ENCODE measurements around the gene STX1B. TPM values are rescaled to one million over a fixed set of nuclear protein-coding genes. Genes with fewer than 3 reads are reported as not detected.
"Not testable (repeated sequence)": the region's sequence is repeated elsewhere in the genome, so short reads cannot be mapped to it uniquely, and the experiment has no call there.

STX1B gene
- total RNA-seq, 1 donor: 0.63 TPM

- peak overlapping the region; percentile 69 for H3K4me3 ChIP-seq (ENCODE audit: low read length)
- H3K9me3 ChIP-seq (ENCODE audit: low read depth, low read length): no peaks in the 10 kb centered on the region
- H3K27me3 ChIP-seq (ENCODE audit: insufficient read depth, low read length): no peaks in the 10 kb centered on the region
- H3K4me1 ChIP-seq (ENCODE audit: insufficient read depth, low read length): peaks cover 27% of the 10 kb centered on the region
Measured at GRCh38 chr16:30947859-30948666, 62.4 kb downstream of the STX1B start.

- Histone ChIP-seq H3K27me3 (ENCODE audit: insufficient read depth, low read length) (no peaks in the 10 kb centered on the region), H3K9me3 (ENCODE audit: low read depth, low read length) (no peaks in the 10 kb centered on the region), H3K4me3 (ENCODE audit: low read length) (no peak overlapping the region), H3K4me1 (ENCODE audit: insufficient read depth, low read length) (peaks cover 32% of the 10 kb centered on the region)
Measured at GRCh38 chr16:30947541-30947858, 62.9 kb downstream of the STX1B start.

GRCh38 chr16:30946671-30947540 lies 63.5 kb downstream of the STX1B start:
- no peaks in the 10 kb centered on the region for H3K9me3 ChIP-seq (ENCODE audit: low read depth, low read length)
- no peak overlapping the region for H3K4me3 ChIP-seq (ENCODE audit: low read length)
- H3K4me1 ChIP-seq (ENCODE audit: insufficient read depth, low read length): peaks cover 38% of the 10 kb centered on the region
- H3K27me3 ChIP-seq (ENCODE audit: insufficient read depth, low read length): no peaks in the 10 kb centered on the region

- Histone ChIP-seq H3K4me3 (ENCODE audit: low read length) (no peak overlapping the region), H3K9me3 (ENCODE audit: low read depth, low read length) (no peaks in the 10 kb centered on the region)
Measured at GRCh38 chr16:30944352-30944751, 66.1 kb downstream of the STX1B start.

GRCh38 chr16:30942426-30942806 lies 68.0 kb downstream of the STX1B start:
- Histone ChIP-seq H3K4me3 (ENCODE audit: low read length) (no peak overlapping the region), H3K4me1 (ENCODE audit: insufficient read depth, low read length) (peaks cover 21% of the 10 kb centered on the region), H3K27me3 (ENCODE audit: insufficient read depth, low read length) (no peaks in the 10 kb centered on the region), H3K9me3 (ENCODE audit: low read depth, low read length) (no peaks in the 10 kb centered on the region)

More at GRCh38 chr16:30944352-30944751, 66.1 kb downstream of the STX1B start:
- Histone ChIP-seq H3K27me3 (ENCODE audit: insufficient read depth, low read length) (no peaks in the 10 kb centered on the region), H3K4me1 (ENCODE audit: insufficient read depth, low read length) (peaks cover 21% of the 10 kb centered on the region)

GRCh38 chr16:30941600-30942425 lies 68.6 kb downstream of the STX1B start:
- Histone ChIP-seq H3K4me1 (ENCODE audit: insufficient read depth, low read length) (peaks cover 23% of the 10 kb centered on the region), H3K27me3 (ENCODE audit: insufficient read depth, low read length) (no peaks in the 10 kb centered on the region), H3K9me3 (ENCODE audit: low read depth, low read length) (no peaks in the 10 kb centered on the region), H3K4me3 (ENCODE audit: low read length) (no peak overlapping the region)

- not testable (repeated sequence) for H3K27me3 ChIP-seq (ENCODE audit: insufficient read depth, low read length); H3K9me3 ChIP-seq (ENCODE audit: low read depth, low read length); H3K4me3 ChIP-seq (ENCODE audit: low read length)
- peaks cover 28% of the 10 kb centered on the region for H3K4me1 ChIP-seq (ENCODE audit: insufficient read depth, low read length)
Measured at GRCh38 chr16:30939571-30939970, 70.9 kb downstream of the STX1B start.

Other genes starting within 250 kb of the STX1B start
- gene CFAP119, start 248.6 kb downstream of the STX1B start, total RNA-seq: 2.2 TPM
- 44.1 TPM for gene RNF40, start 248.3 kb downstream of the STX1B start, total RNA-seq
- gene ZNF629, start 223.4 kb downstream of the STX1B start, total RNA-seq: 3.4 TPM
- gene BCL7C, start 116.6 kb downstream of the STX1B start, total RNA-seq: 17.0 TPM
- 0.21 TPM for gene CTF1, start 114.0 kb downstream of the STX1B start, total RNA-seq
- 5.4 TPM for gene FBXL19, start 87.1 kb downstream of the STX1B start, total RNA-seq
- gene ORAI3, start 61.6 kb downstream of the STX1B start, total RNA-seq: 11.3 TPM
- 16.1 TPM for gene SETD1A, start 52.9 kb downstream of the STX1B start, total RNA-seq
- 0.73 TPM for gene HSD3B7, start 25.4 kb downstream of the STX1B start, total RNA-seq
- 16.5 TPM for gene STX4, start 22.9 kb upstream of the STX1B start, total RNA-seq
- 10.7 TPM for gene ZNF668, start 63.6 kb upstream of the STX1B start, total RNA-seq
- gene ZNF646, start 63.8 kb upstream of the STX1B start, total RNA-seq: 9.6 TPM
- 1.0 TPM for gene PRSS53, start 78.3 kb upstream of the STX1B start, total RNA-seq
- 27.1 TPM for gene VKORC1, start 84.2 kb upstream of the STX1B start, total RNA-seq
- 11.0 TPM for gene BCKDK, start 97.7 kb upstream of the STX1B start, total RNA-seq
- 76.5 TPM for gene KAT8, start 107.0 kb upstream of the STX1B start, total RNA-seq
- not detected for gene PRSS8, start 125.1 kb upstream of the STX1B start, total RNA-seq
- 1.2 TPM for gene PRSS36, start 139.4 kb upstream of the STX1B start, total RNA-seq
- 183 TPM for gene FUS, start 169.5 kb upstream of the STX1B start, total RNA-seq
- 93.3 TPM for gene PYCARD, start 192.1 kb upstream of the STX1B start, total RNA-seq
- 0.10 TPM for gene TRIM72, start 203.5 kb upstream of the STX1B start, total RNA-seq
- gene PYDC1, start 206.5 kb upstream of the STX1B start, total RNA-seq: not detected
- gene ITGAM, start 249.3 kb upstream of the STX1B start, total RNA-seq: 127 TPM

Measured in mononuclear cell (primary cell).